ENCODE measurements around the gene GSN. TPM values are rescaled to one million over a fixed set of nuclear protein-coding genes. Genes with fewer than 3 reads are reported as not detected.

GSN gene
- total and polyA plus RNA-seq, 2 donors (not counting 1 experiment from before 2014, with no cell fraction given) = 38.4 to 45.4 TPM

DNA sequence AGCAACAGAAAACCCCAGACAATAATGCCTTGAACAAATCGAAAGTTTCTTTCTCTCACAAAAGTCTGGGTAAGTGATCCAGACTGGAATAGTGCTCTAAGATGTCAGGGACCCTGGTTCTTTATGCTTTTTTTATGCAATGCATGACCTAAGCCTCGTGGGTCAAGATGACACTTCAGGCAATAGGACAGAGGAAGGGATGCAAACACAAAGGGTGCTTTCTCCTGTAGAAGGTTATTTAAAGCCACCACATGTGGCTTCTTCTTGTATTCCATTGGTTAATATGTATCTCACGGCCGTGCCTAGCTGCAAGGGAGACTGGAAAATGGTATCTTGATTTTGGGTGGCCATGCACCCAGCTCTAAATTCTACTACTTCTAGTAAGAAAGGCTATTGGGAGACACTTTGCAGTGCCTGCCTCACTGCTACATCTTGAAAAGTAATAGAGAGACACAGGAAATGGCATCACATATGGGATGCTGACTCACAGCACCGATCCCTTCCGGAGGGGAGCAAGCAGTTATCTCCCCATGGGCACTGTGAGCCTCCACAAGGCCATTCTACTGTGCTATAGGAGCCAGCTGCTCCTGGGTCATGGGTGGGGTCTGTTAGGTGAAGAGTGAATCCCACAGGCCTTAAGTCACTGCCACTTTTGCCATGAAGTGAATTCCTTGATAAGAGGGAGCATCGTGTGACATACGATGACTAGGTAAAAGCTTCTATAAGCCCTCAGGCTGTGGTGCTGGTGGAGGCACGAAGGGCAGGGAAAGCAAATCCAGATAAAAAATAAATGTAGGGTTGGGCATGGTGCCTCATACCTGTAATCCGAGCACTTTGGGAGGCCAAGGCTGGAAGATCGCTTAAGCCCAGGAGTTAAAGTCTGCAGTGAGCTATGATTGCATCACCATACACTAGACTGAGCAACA lies 33.8 kb upstream of the GSN start:
- Histone ChIP-seq H3K4me2 (replicated peaks; ENCODE audit: low read depth, low read length, poor library complexity, severe bottlenecking) (no peak overlapping the region), H3K36me3 (replicated peaks in 1 of 2; ENCODE audit: control extremely low read depth in 1 of 2, control insufficient read depth in 1 of 2, extremely low read depth in 1 of 2, insufficient read depth in 2 of 2, low read length in 1 of 2) (peaks cover 3 to 51% of the 10 kb centered on the region in 2 experiments), H4K20me1 (ENCODE audit: control insufficient read depth, insufficient read depth, low read length, poor library complexity, severe bottlenecking) (no peaks in the 10 kb centered on the region), H3K4me3 (ENCODE audit: control extremely low read depth in 1 of 5, extremely low read depth in 1 of 5, insufficient read depth in 1 of 5, low read depth in 2 of 5, low read length in 4 of 5) (no peak overlapping the region), H3K27me3 (replicated peaks in 1 of 4; ENCODE audit: control extremely low read depth in 1 of 4, control insufficient read depth in 3 of 4, insufficient read depth in 4 of 4, low read length in 3 of 4) (no peaks in the 10 kb centered on the region), H3K9me3 (ENCODE audit: control extremely low read depth in 1 of 3, control insufficient read depth in 2 of 3, insufficient read depth in 1 of 3, low read length in 2 of 3) (no peaks in the 10 kb centered on the region), H2AFZ (ENCODE audit: insufficient read depth, low read depth, low read length, poor library complexity, severe bottlenecking) (no peak overlapping the region), H3K27ac (ENCODE audit: low read length in 2 of 2) (no peak overlapping the region), H3K9ac (ENCODE audit: low read length) (no peak overlapping the region), H3K79me2 (ENCODE audit: control insufficient read depth, insufficient read depth, low read length) (no peaks in the 10 kb centered on the region), H3K4me1 (ENCODE audit: control insufficient read depth in 2 of 2, insufficient read depth in 2 of 2, low read length in 2 of 2) (no peaks in the 10 kb centered on the region)
- H3K27me3 Mint-ChIP-seq = no peaks in the 10 kb centered on the region
- no peak for TF ChIP-seq EZH2 (IDR thresholded peaks at IDR 0.05; ENCODE audit: borderline replicate concordance, insufficient read depth, low read depth, low read length, poor library complexity, severe bottlenecking)
- TF ChIP-seq, protein P1, sequence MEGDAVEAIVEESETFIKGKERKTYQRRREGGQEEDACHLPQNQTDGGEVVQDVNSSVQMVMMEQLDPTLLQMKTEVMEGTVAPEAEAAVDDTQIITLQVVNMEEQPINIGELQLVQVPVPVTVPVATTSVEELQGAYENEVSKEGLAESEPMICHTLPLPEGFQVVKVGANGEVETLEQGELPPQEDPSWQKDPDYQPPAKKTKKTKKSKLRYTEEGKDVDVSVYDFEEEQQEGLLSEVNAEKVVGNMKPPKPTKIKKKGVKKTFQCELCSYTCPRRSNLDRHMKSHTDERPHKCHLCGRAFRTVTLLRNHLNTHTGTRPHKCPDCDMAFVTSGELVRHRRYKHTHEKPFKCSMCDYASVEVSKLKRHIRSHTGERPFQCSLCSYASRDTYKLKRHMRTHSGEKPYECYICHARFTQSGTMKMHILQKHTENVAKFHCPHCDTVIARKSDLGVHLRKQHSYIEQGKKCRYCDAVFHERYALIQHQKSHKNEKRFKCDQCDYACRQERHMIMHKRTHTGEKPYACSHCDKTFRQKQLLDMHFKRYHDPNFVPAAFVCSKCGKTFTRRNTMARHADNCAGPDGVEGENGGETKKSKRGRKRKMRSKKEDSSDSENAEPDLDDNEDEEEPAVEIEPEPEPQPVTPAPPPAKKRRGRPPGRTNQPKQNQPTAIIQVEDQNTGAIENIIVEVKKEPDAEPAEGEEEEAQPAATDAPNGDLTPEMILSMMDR (IDR thresholded peaks at IDR 0.05) = no peak
- no peaks in the 10 kb centered on the region for H3K4me1 Mint-ChIP-seq
- intact Hi-C loops (cut with micrococcal nuclease) = no loop called here
- ATAC-seq (ENCODE audit: low read depth) (no peak), DNase-seq (no peak)
- no peaks in the 10 kb centered on the region for H3K9me3 Mint-ChIP-seq (ENCODE audit: insufficient read depth)
- WGBS (ENCODE audit: insufficient coverage) = 95% methylated on average over 8 of the region's 11 CpGs
- H3K4me3 Mint-ChIP-seq = no peak overlapping the region
- POLR2A ChIA-PET = no interaction called here
- CTCF ChIA-PET = interaction anchor here (1.7 kb wide), 1 partner anchor 21 kb away, joined by 5 read pairs; no protein-coding TSS in a partner anchor
- no peak overlapping the region for H3K27ac Mint-ChIP-seq

GRCh38 chr9:121234832-121235161 lies 33.2 kb upstream of the GSN start:
- no peak overlapping the region for H3K27ac Mint-ChIP-seq
- Histone ChIP-seq H3K79me2 (ENCODE audit: control insufficient read depth, insufficient read depth, low read length) (no peaks in the 10 kb centered on the region), H3K36me3 (replicated peaks in 1 of 2; ENCODE audit: control extremely low read depth in 1 of 2, control insufficient read depth in 1 of 2, extremely low read depth in 1 of 2, insufficient read depth in 2 of 2, low read length in 1 of 2) (peaks cover 7 to 55% of the 10 kb centered on the region in 2 experiments), H3K4me1 (ENCODE audit: control insufficient read depth in 2 of 2, insufficient read depth in 2 of 2, low read length in 2 of 2) (no peaks in the 10 kb centered on the region), H4K20me1 (ENCODE audit: control insufficient read depth, insufficient read depth, low read length, poor library complexity, severe bottlenecking) (no peaks in the 10 kb centered on the region), H3K9me3 (ENCODE audit: control extremely low read depth in 1 of 3, control insufficient read depth in 2 of 3, insufficient read depth in 1 of 3, low read length in 2 of 3) (no peaks in the 10 kb centered on the region), H3K4me3 (ENCODE audit: control extremely low read depth in 1 of 5, extremely low read depth in 1 of 5, insufficient read depth in 1 of 5, low read depth in 2 of 5, low read length in 4 of 5) (no peak overlapping the region), H2AFZ (ENCODE audit: insufficient read depth, low read depth, low read length, poor library complexity, severe bottlenecking) (no peak overlapping the region), H3K4me2 (replicated peaks; ENCODE audit: low read depth, low read length, poor library complexity, severe bottlenecking) (no peak overlapping the region), H3K27me3 (replicated peaks in 1 of 4; ENCODE audit: control extremely low read depth in 1 of 4, control insufficient read depth in 3 of 4, insufficient read depth in 4 of 4, low read length in 3 of 4) (no peaks in the 10 kb centered on the region), H3K27ac (ENCODE audit: low read length in 2 of 2) (no peak overlapping the region), H3K9ac (ENCODE audit: low read length) (no peak overlapping the region)
- CTCF ChIA-PET = interaction anchor here (0.7 kb wide), 1 partner anchor 85 kb away, joined by 3 read pairs; no protein-coding TSS in a partner anchor
- H3K27me3 Mint-ChIP-seq = no peaks in the 10 kb centered on the region
- no peaks in the 10 kb centered on the region for H3K4me1 Mint-ChIP-seq
- intact Hi-C loops (cut with micrococcal nuclease) = no loop called here
- ATAC-seq (ENCODE audit: low read depth) (no peak), DNase-seq (no peak)
- POLR2A ChIA-PET = no interaction called here
- no peaks in the 10 kb centered on the region for H3K9me3 Mint-ChIP-seq (ENCODE audit: insufficient read depth)
- H3K4me3 Mint-ChIP-seq = no peak overlapping the region
- no peak for TF ChIP-seq EZH2 (IDR thresholded peaks at IDR 0.05; ENCODE audit: borderline replicate concordance, insufficient read depth, low read depth, low read length, poor library complexity, severe bottlenecking)
- TF ChIP-seq, protein P1 (IDR thresholded peaks at IDR 0.05) = no peak
- 97% methylated on average over 4 of the region's 6 CpGs for WGBS (ENCODE audit: insufficient coverage)
